Progenitor cell of endocrine pancreas (in vitro differentiated cells): ENCODE measurements around the gene PLXNB2. TPM values are rescaled to one million over a fixed set of nuclear protein-coding genes. Genes with fewer than 3 reads are reported as not detected.

ENCODE experiments used
- DNase-seq: peaks from one replicate; pipeline ENCODE4 v3.0.0; 2021; ENCODE audit warnings: low spot score; ENCODE audit not compliant: unreplicated experiment
- H3K27ac Mint-ChIP-seq: 2 replicates; pipeline ENCODE4 v1.8.0; 2021; ENCODE audit warnings: mild to moderate bottlenecking, moderate library complexity, mixed read lengths
- H3K27me3 Mint-ChIP-seq: 2 replicates; pipeline ENCODE4 v1.8.0; 2021; ENCODE audit warnings: mixed read lengths
- H3K36me3 Mint-ChIP-seq: 2 replicates; pipeline ENCODE4 v1.8.0; 2022; ENCODE audit warnings: mixed read lengths; ENCODE audit not compliant: insufficient read depth
- H3K4me1 Mint-ChIP-seq: 2 replicates; pipeline ENCODE4 v1.8.0; 2021; ENCODE audit warnings: low read depth, mixed read lengths
- H3K4me3 Mint-ChIP-seq: 2 replicates; pipeline ENCODE4 v1.8.0; 2021; ENCODE audit warnings: low read depth, mild to moderate bottlenecking, moderate library complexity, mixed read lengths
- H3K9me3 Mint-ChIP-seq: 2 replicates; pipeline ENCODE4 v1.8.0; 2021; ENCODE audit warnings: low read depth, mixed read lengths
- CTCF ChIP-seq: fragments of 200-600 bp; sonication (generic); IDR thresholded peaks from one replicate; pipeline ENCODE4 v1.5.0; 2021; ENCODE audit warnings: antibody characterized with exemption, mild to moderate bottlenecking; ENCODE audit not compliant: unreplicated experiment
- total RNA-seq: library from RNA; stranded (reverse); gene quantifications from 2 replicates; pipeline ENCODE4 v1.2.1, GENCODE V29; 2021

PLXNB2 gene
- total RNA-seq, 1 donor from 2014 or later, result 182 TPM

GRCh38 chr22:50304528-50305392 lies 2.7 kb downstream of the PLXNB2 start:
- no peaks in the 10 kb centered on the region for H3K36me3 Mint-ChIP-seq
- no peak for DNase-seq
- H3K4me1 Mint-ChIP-seq, result peaks cover 17% of the 10 kb centered on the region
- no peak for TF ChIP-seq CTCF
- H3K4me3 Mint-ChIP-seq, result peak overlapping the region; percentile 65
- no peaks in the 10 kb centered on the region for H3K27me3 Mint-ChIP-seq
- H3K9me3 Mint-ChIP-seq, result no peaks in the 10 kb centered on the region
- H3K27ac Mint-ChIP-seq, result peak overlapping the region; percentile 52

GRCh38 chr22:50303848-50304527 lies 3.5 kb downstream of the PLXNB2 start:
- TF ChIP-seq CTCF, result no peak
- Mint-ChIP-seq H3K27me3 (no peaks in the 10 kb centered on the region), H3K9me3 (no peaks in the 10 kb centered on the region), H3K4me3 (peak overlapping the region; percentile 65), H3K36me3 (no peaks in the 10 kb centered on the region), H3K27ac (peak overlapping the region; percentile 52), H3K4me1 (peaks cover 17% of the 10 kb centered on the region)
- DNase-seq, result no peak

GRCh38 chr22:50303515-50303847 lies 4.0 kb downstream of the PLXNB2 start:
- peaks cover 18% of the 10 kb centered on the region for H3K4me1 Mint-ChIP-seq
- no peak for TF ChIP-seq CTCF
- no peaks in the 10 kb centered on the region for H3K9me3 Mint-ChIP-seq
- no peak for DNase-seq
- no peaks in the 10 kb centered on the region for H3K27me3 Mint-ChIP-seq
- H3K36me3 Mint-ChIP-seq, result no peaks in the 10 kb centered on the region
- no peak overlapping the region for H3K27ac Mint-ChIP-seq
- no peak overlapping the region for H3K4me3 Mint-ChIP-seq

- H3K27me3 Mint-ChIP-seq, result no peaks in the 10 kb centered on the region
- H3K4me1 Mint-ChIP-seq, result peaks cover 19% of the 10 kb centered on the region
- no peak overlapping the region for H3K27ac Mint-ChIP-seq
- TF ChIP-seq CTCF, result no peak
- no peak overlapping the region for H3K4me3 Mint-ChIP-seq
- no peak for DNase-seq
- no peaks in the 10 kb centered on the region for H3K9me3 Mint-ChIP-seq
- H3K36me3 Mint-ChIP-seq, result no peaks in the 10 kb centered on the region
These were observed 4.9 kb downstream of the PLXNB2 start for GRCh38 chr22:50302564-50302963.

- no peaks in the 10 kb centered on the region for H3K9me3 Mint-ChIP-seq
- peaks cover 22% of the 10 kb centered on the region for H3K4me1 Mint-ChIP-seq
- H3K36me3 Mint-ChIP-seq, result no peaks in the 10 kb centered on the region
- TF ChIP-seq CTCF, result no peak
- no peaks in the 10 kb centered on the region for H3K27me3 Mint-ChIP-seq
- no peak overlapping the region for H3K4me3 Mint-ChIP-seq
- no peak for DNase-seq
- H3K27ac Mint-ChIP-seq, result no peak overlapping the region
These were observed 5.4 kb downstream of the PLXNB2 start for GRCh38 chr22:50302041-50302541.
